Measurements from ENCODE around the gene OR6T1.

- TF ChIP-seq CTCF (conservative IDR thresholded peaks at IDR 0.05) (no peak), EZH2 (IDR thresholded peaks at IDR 0.05; ENCODE audit: low read depth) (no peak)
Measured at GRCh38 chr11:123939317-123939716, 4.3 kb downstream of the OR6T1 start, which contains the start of gene OR4D5.

Measured in PC-9 (cell line).